H9 (cell line): ENCODE measurements around the gene ITPR2. TPM values are rescaled to one million over a fixed set of nuclear protein-coding genes. Genes with fewer than 3 reads are reported as not detected.

Source experiments
- DNase-seq: peaks from one replicate; pipeline ENCODE4 v3.0.0-alpha.2; 2017
- H2AFZ ChIP-seq: one replicate; pipeline ENCODE4 v1.6.1; 2013; ENCODE audit warnings: mild to moderate bottlenecking, low read length, control low read depth, moderate library complexity
- H2AK5ac ChIP-seq: 2 replicates; pipeline ENCODE4 v1.6.1; 2013; ENCODE audit warnings: low read length, control low read depth, mixed read lengths; ENCODE audit not compliant: insufficient read length
- H2BK120ac ChIP-seq: one replicate; pipeline ENCODE4 v1.6.1; 2013; ENCODE audit warnings: low read depth, mild to moderate bottlenecking, low read length, control low read depth, inconsistent platforms; ENCODE audit not compliant: poor library complexity, severe bottlenecking
- H2BK12ac ChIP-seq: 2 replicates; pipeline ENCODE4 v1.6.1; 2013; ENCODE audit warnings: low read length, control low read depth, mixed read lengths, low read depth; ENCODE audit not compliant: insufficient read length
- H2BK15ac ChIP-seq: 2 replicates; pipeline ENCODE4 v1.6.1; 2013; ENCODE audit warnings: low read depth, low read length, control low read depth
- H2BK20ac ChIP-seq: one replicate; pipeline ENCODE4 v1.6.1; 2013; ENCODE audit warnings: low read depth, mild to moderate bottlenecking, low read length, control low read depth, inconsistent platforms; ENCODE audit not compliant: poor library complexity, severe bottlenecking
- H2BK5ac ChIP-seq: 2 replicates; pipeline ENCODE4 v1.6.1; 2013; ENCODE audit warnings: low read length, control low read depth, mixed read lengths; ENCODE audit not compliant: insufficient read length
- H3K14ac ChIP-seq: 2 replicates; pipeline ENCODE4 v1.6.1; 2013; ENCODE audit warnings: low read length, control low read depth; ENCODE audit not compliant: insufficient read depth
- H3K18ac ChIP-seq: 2 replicates; pipeline ENCODE4 v1.6.1; 2013; ENCODE audit warnings: low read depth, mild to moderate bottlenecking, mixed read lengths, low read length, control low read depth; ENCODE audit not compliant: insufficient read length
- H3K23ac ChIP-seq: 2 replicates; pipeline ENCODE4 v1.6.1; 2013; ENCODE audit warnings: low read length, control low read depth, mixed read lengths, low read depth; ENCODE audit not compliant: insufficient read length
- H3K23me2 ChIP-seq: 2 replicates; pipeline ENCODE4 v1.6.1; 2013; ENCODE audit warnings: low read depth, mild to moderate bottlenecking, mixed read lengths, low read length, control low read depth; ENCODE audit not compliant: insufficient read length, poor library complexity, severe bottlenecking
- H3K27ac ChIP-seq: 2 replicates; pipeline ENCODE4 v1.5.1; 2013; ENCODE audit warnings: low read length, control low read depth, mixed read lengths, low read depth; ENCODE audit not compliant: insufficient read length
- H3K27me3 ChIP-seq: 2 replicates; pipeline ENCODE4 v1.6.1; 2013; ENCODE audit warnings: low read length, control low read depth, inconsistent platforms; ENCODE audit not compliant: insufficient read depth
- H3K4ac ChIP-seq: 2 replicates; pipeline ENCODE4 v1.6.1; 2013; ENCODE audit warnings: low read depth, mild to moderate bottlenecking, control low read depth, inconsistent platforms, low read length, moderate library complexity
- H3K4me1 ChIP-seq: 2 replicates; pipeline ENCODE4 v1.6.1; 2013; ENCODE audit warnings: low read length, control low read depth, inconsistent platforms; ENCODE audit not compliant: insufficient read depth
- H3K4me2 ChIP-seq: 2 replicates; pipeline ENCODE4 v1.6.1; 2013; ENCODE audit warnings: low read length, control low read depth, mixed read lengths; ENCODE audit not compliant: insufficient read length, insufficient read depth
- H3K56ac ChIP-seq: 2 replicates; pipeline ENCODE4 v1.6.1; 2013; ENCODE audit warnings: low read depth, mild to moderate bottlenecking, mixed read lengths, low read length, control low read depth; ENCODE audit not compliant: insufficient read length
- H3K79me1 ChIP-seq: 2 replicates; pipeline ENCODE4 v1.6.1; 2013; ENCODE audit warnings: low read depth, mild to moderate bottlenecking, moderate library complexity, low read length, control low read depth, inconsistent platforms; ENCODE audit not compliant: insufficient read depth, poor library complexity, severe bottlenecking
- H3K79me2 ChIP-seq: 2 replicates; pipeline ENCODE4 v1.6.1; 2013; ENCODE audit warnings: low read length, control low read depth, inconsistent platforms; ENCODE audit not compliant: insufficient read depth
- H3K9ac ChIP-seq: 2 replicates; pipeline ENCODE4 v1.6.1; 2013; ENCODE audit warnings: low read length, control low read depth, mixed read lengths; ENCODE audit not compliant: insufficient read length; ENCODE audit errors: extremely low read depth
- H3K9me3 ChIP-seq: one replicate; pipeline ENCODE4 v1.6.1; 2013; ENCODE audit warnings: low read depth, low read length, inconsistent platforms; ENCODE audit not compliant: control insufficient read depth
- H3T11ph ChIP-seq: one replicate; pipeline ENCODE4 v1.6.1; 2013; ENCODE audit warnings: mild to moderate bottlenecking, low read length, control low read depth, inconsistent platforms
- H4K20me1 ChIP-seq: one replicate; pipeline ENCODE4 v1.6.1; 2013; ENCODE audit not compliant: control insufficient read depth, insufficient read length, insufficient read depth
- H4K5ac ChIP-seq: 2 replicates; pipeline ENCODE4 v1.6.1; 2013; ENCODE audit warnings: low read depth, mild to moderate bottlenecking, mixed read lengths, low read length, control low read depth; ENCODE audit not compliant: insufficient read length
- H4K8ac ChIP-seq: replicated peaks from 2 replicates; pipeline ENCODE4 v1.6.1; 2013; ENCODE audit warnings: low read length, control low read depth, mixed read lengths, low read depth; ENCODE audit not compliant: insufficient read length
- H4K91ac ChIP-seq: 2 replicates; pipeline ENCODE4 v1.6.1; 2013; ENCODE audit warnings: low read depth, mild to moderate bottlenecking, moderate library complexity, mixed read lengths, low read length, control low read depth; ENCODE audit not compliant: insufficient read length
- H3K27ac Mint-ChIP-seq, 3 experiments: 2 replicates in 2 of 3; 3 replicates in 1 of 3; pipeline ENCODE4 v1.8.0; 2020 to 2021; ENCODE audit warnings: mixed read lengths in 3 of 3, mild to moderate bottlenecking in 1 of 3, moderate library complexity in 1 of 3
- H3K27me3 Mint-ChIP-seq: 2 replicates; pipeline ENCODE4 v1.8.0; 2021; ENCODE audit warnings: low read depth, mild to moderate bottlenecking, moderate library complexity, mixed read lengths
- H3K36me3 Mint-ChIP-seq, 3 experiments: 2 replicates in 2 of 3; 3 replicates in 1 of 3; pipeline ENCODE4 v1.8.0; 2020 to 2021; ENCODE audit warnings: low read depth in 3 of 3, mixed read lengths in 3 of 3; ENCODE audit not compliant: insufficient read depth in 1 of 3
- H3K4me1 Mint-ChIP-seq, 2 experiments: 2 replicates each; pipeline ENCODE4 v1.8.0; 2020; ENCODE audit warnings: mixed read lengths in 2 of 2
- H3K4me3 Mint-ChIP-seq, 2 experiments: 2 replicates in 1 of 2; 3 replicates in 1 of 2; pipeline ENCODE4 v1.8.0; 2020 to 2021; ENCODE audit warnings: mild to moderate bottlenecking in 2 of 2, mixed read lengths in 2 of 2, moderate library complexity in 1 of 2
- H3K9me3 Mint-ChIP-seq, 2 experiments: 2 replicates in 1 of 2; 3 replicates in 1 of 2; pipeline ENCODE4 v1.8.0; 2020; ENCODE audit warnings: mild to moderate bottlenecking in 2 of 2, mixed read lengths in 2 of 2, moderate library complexity in 1 of 2
- WGBS: extraction: QIAGEN DNeasy Blood & Tissue Kit; methylation state at CpG from one replicate; pipeline ENCODE4 v1.1.7; 2013; ENCODE audit warnings: missing lambda C conversion rate, low lambda C conversion rate, mixed read lengths; ENCODE audit not compliant: insufficient read length; ENCODE audit errors: extremely low coverage; 5-methylcytosine and 5-hydroxymethylcytosine counted together
- total RNA-seq: library from RNA; stranded (reverse); gene quantifications from 2 replicates; pipeline ENCODE4 v1.2.1, GENCODE V29; 2021
- TF ChIP-seq, protein P1 (sequence below): fragments of 200-600 bp; sonication (generic); conservative IDR thresholded peaks from 3 replicates; pipeline ENCODE4 v1.8.0; 2021; ENCODE audit warnings: antibody characterized with exemption, mild to moderate bottlenecking

The ITPR2 gene
- total RNA-seq, 1 experiment from 2014 or later, result 14.8 TPM

- no peaks in the 10 kb centered on the region; a peak in 2 of 5 replicates for H3K9me3 Mint-ChIP-seq
Observed at GRCh38 chr12:26380897-26381296, 452.1 kb downstream of the ITPR2 start.

More at GRCh38 chr12:26380897-26381296, 452.1 kb downstream of the ITPR2 start:
- H4K91ac ChIP-seq, result no peak overlapping the region
- H3K14ac ChIP-seq, result no peak overlapping the region
- H3K4me1 ChIP-seq, result no peaks in the 10 kb centered on the region
- H3T11ph ChIP-seq, result no peak overlapping the region
- H3K79me1 ChIP-seq, result no peaks in the 10 kb centered on the region
- no peak overlapping the region for H3K4ac ChIP-seq
- H2AK5ac ChIP-seq, result no peak overlapping the region
- Mint-ChIP-seq H3K27me3 (no peaks in the 10 kb centered on the region; the same call in 1 of the 2 replicates), H3K4me3 (no peak overlapping the region), H3K36me3 (peaks cover 14 to 15% (median 15%) of the 10 kb centered on the region in 3 experiments), H3K4me1 (no peaks in the 10 kb centered on the region), H3K27ac (no peak overlapping the region)
- no peak overlapping the region for H4K5ac ChIP-seq
- no peak overlapping the region for H2BK5ac ChIP-seq
- H3K27me3 ChIP-seq, result no peaks in the 10 kb centered on the region
- TF ChIP-seq, protein P1, sequence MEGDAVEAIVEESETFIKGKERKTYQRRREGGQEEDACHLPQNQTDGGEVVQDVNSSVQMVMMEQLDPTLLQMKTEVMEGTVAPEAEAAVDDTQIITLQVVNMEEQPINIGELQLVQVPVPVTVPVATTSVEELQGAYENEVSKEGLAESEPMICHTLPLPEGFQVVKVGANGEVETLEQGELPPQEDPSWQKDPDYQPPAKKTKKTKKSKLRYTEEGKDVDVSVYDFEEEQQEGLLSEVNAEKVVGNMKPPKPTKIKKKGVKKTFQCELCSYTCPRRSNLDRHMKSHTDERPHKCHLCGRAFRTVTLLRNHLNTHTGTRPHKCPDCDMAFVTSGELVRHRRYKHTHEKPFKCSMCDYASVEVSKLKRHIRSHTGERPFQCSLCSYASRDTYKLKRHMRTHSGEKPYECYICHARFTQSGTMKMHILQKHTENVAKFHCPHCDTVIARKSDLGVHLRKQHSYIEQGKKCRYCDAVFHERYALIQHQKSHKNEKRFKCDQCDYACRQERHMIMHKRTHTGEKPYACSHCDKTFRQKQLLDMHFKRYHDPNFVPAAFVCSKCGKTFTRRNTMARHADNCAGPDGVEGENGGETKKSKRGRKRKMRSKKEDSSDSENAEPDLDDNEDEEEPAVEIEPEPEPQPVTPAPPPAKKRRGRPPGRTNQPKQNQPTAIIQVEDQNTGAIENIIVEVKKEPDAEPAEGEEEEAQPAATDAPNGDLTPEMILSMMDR, result no peak
- H3K23ac ChIP-seq, result no peak overlapping the region
- no peak overlapping the region for H3K4me2 ChIP-seq
- no peak overlapping the region for H2BK12ac ChIP-seq
- no peaks in the 10 kb centered on the region for H3K79me2 ChIP-seq
- DNase-seq, result no peak
- no peak overlapping the region for H3K18ac ChIP-seq
- no CpG with 5 or more reads among the region's 1 CpG for WGBS
- no peaks in the 10 kb centered on the region for H3K9me3 ChIP-seq
- no peak overlapping the region for H2BK120ac ChIP-seq
- H2BK20ac ChIP-seq, result no peak overlapping the region
- H2BK15ac ChIP-seq, result no peak overlapping the region
- no peaks in the 10 kb centered on the region for H4K20me1 ChIP-seq
- no peak overlapping the region for H2AFZ ChIP-seq
- no peaks in the 10 kb centered on the region for H3K23me2 ChIP-seq
- no peak overlapping the region for H3K27ac ChIP-seq
- no peak overlapping the region for H4K8ac ChIP-seq
- H3K56ac ChIP-seq, result no peak overlapping the region
- no peak overlapping the region for H3K9ac ChIP-seq
